ENCODE results near the gene SBF2.
"Not testable (repeated sequence)": the region's sequence is repeated elsewhere in the genome, so short reads cannot be mapped to it uniquely, and the experiment has no call there.

The SBF2 gene

GRCh38 chr11:10041748-10042446 is 252.1 kb downstream of the SBF2 start:
- H3K36me3 ChIP-seq (replicated peaks; ENCODE audit: low read depth, low read length): no peaks in the 10 kb centered on the region
- no peaks in the 10 kb centered on the region for H4K20me1 ChIP-seq (ENCODE audit: insufficient read depth, low read length)
- TF ChIP-seq CTCF (IDR thresholded peaks at IDR 0.05; ENCODE audit: low read depth, low read length): no peak
- no peak for TF ChIP-seq EZH2phosphoT487 (IDR thresholded peaks at IDR 0.05; ENCODE audit: low read depth)
- no peak overlapping the region for H3K27ac ChIP-seq (ENCODE audit: low read length)
- H3K79me2 ChIP-seq (ENCODE audit: low read length): no peaks in the 10 kb centered on the region
- H2AFZ ChIP-seq (ENCODE audit: low read depth, low read length): no peak overlapping the region
- H3K4me1 ChIP-seq (ENCODE audit: low read length): no peaks in the 10 kb centered on the region
- peaks cover 10% of the 10 kb centered on the region; the same call in 1 of the 2 replicates for H3K9me3 ChIP-seq (ENCODE audit: insufficient read depth, low read length)
- no peak overlapping the region for H3K9ac ChIP-seq (ENCODE audit: low read length)
- H3K27me3 ChIP-seq (ENCODE audit: low read depth, low read length): no peaks in the 10 kb centered on the region
- no peak overlapping the region for H3K4me3 ChIP-seq (ENCODE audit: low read length)
- no peak overlapping the region for H3K4me2 ChIP-seq (ENCODE audit: low read length)

- no peak overlapping the region for H3K9ac ChIP-seq (ENCODE audit: low read length)
- H3K27me3 ChIP-seq (ENCODE audit: low read depth, low read length): no peaks in the 10 kb centered on the region
- H3K9me3 ChIP-seq (ENCODE audit: insufficient read depth, low read length): peaks cover 8% of the 10 kb centered on the region; the same call in 1 of the 2 replicates
- no peaks in the 10 kb centered on the region for H3K4me1 ChIP-seq (ENCODE audit: low read length)
- no peaks in the 10 kb centered on the region for H4K20me1 ChIP-seq (ENCODE audit: insufficient read depth, low read length)
- no peaks in the 10 kb centered on the region for H3K36me3 ChIP-seq (replicated peaks; ENCODE audit: low read depth, low read length)
- no peak overlapping the region for H2AFZ ChIP-seq (ENCODE audit: low read depth, low read length)
- TF ChIP-seq CTCF (IDR thresholded peaks at IDR 0.05; ENCODE audit: low read depth, low read length): no peak
- no peak for TF ChIP-seq EZH2phosphoT487 (IDR thresholded peaks at IDR 0.05; ENCODE audit: low read depth)
- no peak overlapping the region for H3K4me2 ChIP-seq (ENCODE audit: low read length)
- H3K79me2 ChIP-seq (ENCODE audit: low read length): no peaks in the 10 kb centered on the region
- no peak overlapping the region for H3K27ac ChIP-seq (ENCODE audit: low read length)
- H3K4me3 ChIP-seq (ENCODE audit: low read length): no peak overlapping the region
Observed at GRCh38 chr11:10041332-10041731, 252.7 kb downstream of the SBF2 start.

- Histone ChIP-seq H4K20me1 (ENCODE audit: insufficient read depth, low read length) (no peaks in the 10 kb centered on the region), H3K9me3 (ENCODE audit: insufficient read depth, low read length) (no peaks in the 10 kb centered on the region), H3K4me3 (ENCODE audit: low read length) (no peak overlapping the region), H3K4me1 (ENCODE audit: low read length) (no peaks in the 10 kb centered on the region), H3K36me3 (replicated peaks; ENCODE audit: low read depth, low read length) (no peaks in the 10 kb centered on the region), H3K79me2 (ENCODE audit: low read length) (no peaks in the 10 kb centered on the region), H3K4me2 (ENCODE audit: low read length) (no peak overlapping the region), H2AFZ (ENCODE audit: low read depth, low read length) (no peak overlapping the region), H3K27me3 (ENCODE audit: low read depth, low read length) (no peaks in the 10 kb centered on the region), H3K9ac (ENCODE audit: low read length) (no peak overlapping the region), H3K27ac (ENCODE audit: low read length) (no peak overlapping the region)
- TF ChIP-seq EZH2phosphoT487 (IDR thresholded peaks at IDR 0.05; ENCODE audit: low read depth) (no peak), CTCF (IDR thresholded peaks at IDR 0.05; ENCODE audit: low read depth, low read length) (no peak)
Observed at GRCh38 chr11:10038521-10039302, 255.3 kb downstream of the SBF2 start.

- H3K4me2 ChIP-seq (ENCODE audit: low read length); H3K4me1 ChIP-seq (ENCODE audit: low read length); H3K36me3 ChIP-seq (replicated peaks; ENCODE audit: low read depth, low read length); H2AFZ ChIP-seq (ENCODE audit: low read depth, low read length); H3K27me3 ChIP-seq (ENCODE audit: low read depth, low read length); H3K9ac ChIP-seq (ENCODE audit: low read length); H3K27ac ChIP-seq (ENCODE audit: low read length); H3K4me3 ChIP-seq (ENCODE audit: low read length); H3K79me2 ChIP-seq (ENCODE audit: low read length); H4K20me1 ChIP-seq (ENCODE audit: insufficient read depth, low read length); H3K9me3 ChIP-seq (ENCODE audit: insufficient read depth, low read length): not testable (repeated sequence)
Observed at GRCh38 chr11:10035932-10036331, 258.1 kb downstream of the SBF2 start.
